ENCODE data around the gene ZDHHC19. TPM values are rescaled to one million over a fixed set of nuclear protein-coding genes. Genes with fewer than 3 reads are reported as not detected.
"Not testable (repeated sequence)": the region's sequence is repeated elsewhere in the genome, so short reads cannot be mapped to it uniquely, and the experiment has no call there.

The ZDHHC19 gene, protein sequence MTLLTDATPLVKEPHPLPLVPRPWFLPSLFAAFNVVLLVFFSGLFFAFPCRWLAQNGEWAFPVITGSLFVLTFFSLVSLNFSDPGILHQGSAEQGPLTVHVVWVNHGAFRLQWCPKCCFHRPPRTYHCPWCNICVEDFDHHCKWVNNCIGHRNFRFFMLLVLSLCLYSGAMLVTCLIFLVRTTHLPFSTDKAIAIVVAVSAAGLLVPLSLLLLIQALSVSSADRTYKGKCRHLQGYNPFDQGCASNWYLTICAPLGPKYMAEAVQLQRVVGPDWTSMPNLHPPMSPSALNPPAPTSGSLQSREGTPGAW
- polyA plus RNA-seq (ENCODE audit: insufficient read length in 4 of 4) = under 1 TPM in 3 of 4 donors, not detected in 1; 0.22 to 0.32 (median 0.29) TPM

DNA sequence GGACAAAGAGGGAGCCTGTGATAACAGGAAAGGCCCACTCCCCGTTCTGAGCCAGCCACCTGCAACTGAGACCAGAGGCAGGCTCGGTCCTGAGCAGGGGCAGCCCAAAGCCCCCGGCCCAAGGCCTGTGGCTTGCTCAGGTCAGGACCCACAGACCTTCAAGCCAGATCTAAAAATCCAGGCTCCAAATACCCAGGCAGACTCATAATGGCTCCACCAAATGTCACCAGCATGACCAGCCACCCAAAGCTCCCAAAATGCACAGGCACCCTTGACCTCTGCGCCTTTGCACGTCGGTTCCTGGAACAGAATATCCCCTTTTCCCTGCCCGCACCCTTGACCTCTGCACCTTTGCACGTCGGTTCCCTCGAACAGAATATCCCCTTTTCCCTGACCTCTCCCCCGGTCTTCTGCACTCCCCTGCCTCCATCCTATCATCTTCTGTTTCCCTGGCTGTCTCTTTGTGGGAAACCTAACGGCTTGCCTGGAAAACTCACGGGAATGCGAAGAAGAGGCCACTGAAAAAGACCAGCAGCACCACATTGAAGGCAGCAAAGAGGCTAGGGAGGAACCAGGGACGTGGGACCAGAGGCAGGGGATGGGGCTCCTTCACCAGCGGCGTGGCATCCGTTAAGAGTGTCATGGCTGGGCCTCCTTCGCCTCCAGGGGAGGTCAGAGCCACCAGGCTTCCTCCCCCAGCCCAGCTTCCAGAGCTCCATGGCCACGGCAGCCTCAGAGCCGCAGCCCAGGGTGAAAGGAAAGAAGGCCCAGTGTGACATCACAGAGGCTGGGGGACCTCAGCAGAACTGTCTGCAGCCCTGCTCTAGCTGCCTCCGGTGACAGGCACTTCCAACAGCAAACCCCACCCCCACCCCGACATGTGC lies at the start of gene ZDHHC19:
TSS of gene ZDHHC19 (minus strand) at position 728 of the 884 bp plus-strand sequence. CDS start at position 643, 85 bp downstream.
- DNase-seq (ENCODE audit: low read depth in 4 of 4, low spot score in 2 of 4) = no peak

DNA sequence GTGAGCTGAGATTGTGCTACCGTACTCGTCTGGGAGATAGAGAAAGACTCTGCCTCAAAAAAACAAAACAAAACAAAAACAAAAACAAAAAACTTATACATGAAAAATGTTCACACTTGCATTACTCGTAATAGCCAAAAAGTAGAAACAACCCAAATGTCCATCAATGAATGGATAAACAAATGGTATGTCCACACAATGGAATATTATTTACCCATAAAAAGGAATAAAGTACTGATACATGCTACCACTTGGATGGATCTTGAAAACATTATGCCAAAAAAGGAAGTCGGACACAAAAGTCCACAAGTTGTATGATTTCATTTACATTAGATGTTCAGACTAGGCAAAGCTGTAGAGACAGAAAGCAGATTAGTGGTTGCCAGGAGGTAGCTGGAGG lies 49.6 kb upstream of the ZDHHC19 start:
- no peak for DNase-seq (ENCODE audit: low read depth in 4 of 4, low spot score in 2 of 4)

DNA sequence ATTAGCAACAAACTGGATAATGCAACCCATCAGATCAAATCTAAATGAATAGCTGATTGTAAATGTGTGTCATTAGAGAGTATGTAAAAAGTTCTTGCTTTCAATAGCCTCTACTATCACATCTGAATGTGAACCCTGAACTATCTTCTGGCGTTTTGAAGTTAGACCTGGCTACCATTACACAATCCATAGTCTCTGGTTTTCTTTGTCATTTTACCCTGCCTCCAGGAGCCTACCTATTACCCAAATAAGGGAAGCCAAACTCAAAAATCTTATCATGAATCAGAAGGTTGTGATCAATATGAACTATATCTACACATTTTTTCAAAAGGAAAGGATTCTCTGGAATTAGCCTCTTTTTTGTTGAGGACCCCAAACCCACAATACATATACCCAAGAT lies 44.6 kb upstream of the ZDHHC19 start:
- DNase-seq (ENCODE audit: low read depth in 4 of 4, low spot score in 2 of 4) = no peak

DNA sequence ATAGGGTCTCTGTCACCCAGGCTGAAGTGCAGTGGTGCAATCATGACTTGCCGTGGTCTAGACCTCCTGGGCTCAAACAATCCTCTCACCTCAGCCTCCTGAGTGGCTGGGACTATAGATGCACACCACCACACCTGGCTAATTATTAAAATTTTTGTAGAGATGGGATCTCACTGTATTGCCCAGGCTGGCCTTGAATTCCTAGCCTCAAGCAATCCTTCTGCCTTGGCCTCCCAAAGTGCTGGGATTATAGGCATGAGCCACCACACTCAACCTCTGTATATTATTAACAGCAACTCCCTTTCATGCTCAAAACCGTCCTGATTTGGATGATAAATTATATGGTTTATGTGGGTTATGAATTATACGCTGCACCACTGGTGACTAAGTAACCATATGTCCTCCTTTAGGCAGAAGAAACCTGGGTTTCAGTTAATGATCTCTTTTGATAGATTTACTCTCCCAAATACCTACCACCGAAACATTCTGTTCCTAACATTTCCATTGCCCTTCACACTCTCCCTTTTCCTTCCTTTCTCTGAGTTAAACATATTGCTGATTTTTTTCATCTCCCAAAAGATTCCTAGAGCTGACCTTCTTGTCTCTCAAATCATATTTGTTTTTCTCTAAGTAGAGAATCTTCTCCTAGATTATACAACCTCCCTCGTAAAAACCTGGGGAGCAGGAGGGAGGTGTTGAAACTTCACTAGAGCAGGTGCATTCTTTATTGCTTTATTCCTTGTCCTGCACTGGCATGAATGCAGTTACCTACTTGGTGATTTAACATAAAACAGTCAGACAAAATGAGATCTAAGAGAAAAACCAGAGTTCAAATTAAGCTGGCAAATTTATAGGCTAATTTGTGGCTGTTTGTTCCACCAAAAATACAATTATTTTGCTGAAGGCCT lies 43.4 kb upstream of the ZDHHC19 start:
- no peak for DNase-seq (ENCODE audit: low read depth in 4 of 4, low spot score in 2 of 4)

DNA sequence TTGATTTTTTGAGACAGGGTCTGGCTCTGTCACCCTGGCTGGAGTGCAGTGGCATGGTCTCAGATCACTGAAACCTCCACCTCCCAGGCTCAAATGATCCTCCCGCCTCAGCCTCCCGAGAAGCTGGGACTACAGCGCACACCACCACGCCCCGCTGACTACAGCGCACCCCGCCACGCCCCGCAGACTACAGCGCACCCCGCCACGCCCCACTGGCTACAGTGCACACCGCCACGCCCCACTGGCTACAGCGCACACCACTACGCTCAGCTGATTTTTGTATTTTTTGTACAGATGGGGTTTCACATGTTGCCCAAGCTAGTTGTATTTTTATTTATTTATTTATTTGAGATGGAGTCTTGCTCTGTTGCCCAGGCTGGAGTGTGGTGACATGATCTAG lies 40.7 kb upstream of the ZDHHC19 start:
- DNase-seq (ENCODE audit: low read depth in 4 of 4, low spot score in 2 of 4) = no peak

DNA sequence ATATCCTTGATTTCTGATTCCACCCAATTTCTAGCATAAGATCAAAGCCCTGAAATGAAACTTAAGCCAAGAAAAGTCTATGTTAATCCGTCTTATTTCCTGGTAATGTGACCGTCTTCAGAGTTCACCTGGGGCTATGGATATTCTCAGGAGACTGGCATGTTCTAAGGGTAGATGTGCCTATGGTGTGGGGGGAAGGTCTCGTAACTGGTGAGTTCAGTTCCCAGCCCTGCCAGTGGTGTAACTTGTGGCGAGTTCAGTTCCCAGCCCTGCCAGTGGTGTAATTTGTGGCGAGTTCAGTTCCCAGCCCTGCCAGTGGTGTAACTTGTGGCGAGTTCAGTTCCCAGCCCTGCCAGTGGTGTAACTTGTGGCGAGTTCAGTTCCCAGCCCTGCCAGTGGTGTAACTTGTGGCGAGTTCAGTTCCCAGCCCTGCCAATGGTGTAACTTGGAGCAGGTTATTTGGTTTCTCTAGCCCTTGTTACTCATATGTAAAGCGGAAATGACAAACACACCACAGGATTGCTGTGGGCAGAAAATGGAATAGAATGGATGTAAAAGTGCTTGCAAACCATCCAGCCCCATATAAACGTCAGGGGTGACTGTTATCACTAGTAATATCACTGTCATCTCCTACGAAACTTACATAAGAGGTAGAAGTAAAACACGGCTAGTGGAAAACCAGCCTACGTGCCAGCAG lies 35.6 kb upstream of the ZDHHC19 start:
- DNase-seq (ENCODE audit: low read depth in 4 of 4, low spot score in 2 of 4) = no peak

DNA sequence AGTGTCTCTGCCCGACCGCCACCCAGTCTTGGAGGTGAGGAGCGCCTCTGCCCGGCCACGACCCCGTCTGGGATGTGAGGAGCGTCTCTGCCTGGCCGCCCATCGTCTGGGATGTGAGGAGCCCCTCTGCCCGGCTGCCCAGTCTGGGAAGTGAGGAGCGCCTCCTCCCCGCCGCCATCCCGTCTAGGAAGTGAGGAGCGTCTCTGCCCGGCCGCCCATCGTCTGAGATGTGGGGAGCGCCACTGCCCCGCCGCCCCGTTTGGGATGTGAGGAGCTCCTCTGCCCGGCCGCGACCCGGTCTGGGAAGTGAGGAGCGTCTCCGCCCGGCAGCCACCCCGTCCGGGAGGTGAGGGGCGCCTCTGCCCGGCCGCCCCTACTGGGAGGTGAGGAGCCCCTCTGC lies 33.0 kb upstream of the ZDHHC19 start:
- DNase-seq (ENCODE audit: low read depth in 4 of 4, low spot score in 2 of 4) = not testable (repeated sequence)

DNA sequence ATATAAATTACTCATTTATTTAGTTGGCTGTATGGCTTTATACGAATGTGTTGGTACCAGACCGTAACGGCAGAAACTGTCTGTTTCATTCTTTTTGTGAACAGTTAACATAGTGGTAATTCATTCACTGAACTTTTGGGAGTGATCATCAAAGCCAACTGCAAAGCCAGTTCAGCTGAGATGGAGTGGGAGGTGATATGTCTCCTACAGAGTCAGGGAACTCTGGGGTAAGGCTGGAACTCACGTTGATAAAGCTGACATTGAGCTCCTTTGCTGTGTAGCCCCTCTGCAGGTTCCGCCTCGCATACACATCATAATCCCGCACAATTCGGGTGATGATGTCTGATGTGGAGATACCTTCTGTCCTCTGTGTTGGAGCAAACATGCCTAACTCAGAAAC lies 30.5 kb upstream of the ZDHHC19 start:
- no peak for DNase-seq (ENCODE audit: low read depth in 4 of 4, low spot score in 2 of 4)

DNA sequence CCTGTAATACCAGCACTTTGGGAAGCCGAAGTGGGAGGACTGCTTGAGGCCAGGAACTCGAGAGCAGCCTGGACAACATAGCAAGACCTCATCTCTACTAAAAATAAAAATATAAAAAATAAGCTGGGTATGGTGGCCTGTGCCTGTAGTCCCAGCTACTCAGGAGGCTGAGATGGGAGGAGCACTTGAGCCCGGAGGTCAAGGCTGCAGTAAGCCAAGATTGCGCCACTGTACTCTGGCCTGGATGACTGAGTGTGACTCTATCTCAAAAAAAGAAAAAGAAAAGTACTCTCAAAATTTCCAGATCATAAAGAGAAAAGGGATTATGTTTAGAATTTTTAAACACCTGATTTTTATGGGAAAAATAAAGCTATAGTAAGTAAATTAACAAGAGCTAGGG lies 29.2 kb upstream of the ZDHHC19 start:
- DNase-seq (ENCODE audit: low read depth in 4 of 4, low spot score in 2 of 4) = no peak

DNA sequence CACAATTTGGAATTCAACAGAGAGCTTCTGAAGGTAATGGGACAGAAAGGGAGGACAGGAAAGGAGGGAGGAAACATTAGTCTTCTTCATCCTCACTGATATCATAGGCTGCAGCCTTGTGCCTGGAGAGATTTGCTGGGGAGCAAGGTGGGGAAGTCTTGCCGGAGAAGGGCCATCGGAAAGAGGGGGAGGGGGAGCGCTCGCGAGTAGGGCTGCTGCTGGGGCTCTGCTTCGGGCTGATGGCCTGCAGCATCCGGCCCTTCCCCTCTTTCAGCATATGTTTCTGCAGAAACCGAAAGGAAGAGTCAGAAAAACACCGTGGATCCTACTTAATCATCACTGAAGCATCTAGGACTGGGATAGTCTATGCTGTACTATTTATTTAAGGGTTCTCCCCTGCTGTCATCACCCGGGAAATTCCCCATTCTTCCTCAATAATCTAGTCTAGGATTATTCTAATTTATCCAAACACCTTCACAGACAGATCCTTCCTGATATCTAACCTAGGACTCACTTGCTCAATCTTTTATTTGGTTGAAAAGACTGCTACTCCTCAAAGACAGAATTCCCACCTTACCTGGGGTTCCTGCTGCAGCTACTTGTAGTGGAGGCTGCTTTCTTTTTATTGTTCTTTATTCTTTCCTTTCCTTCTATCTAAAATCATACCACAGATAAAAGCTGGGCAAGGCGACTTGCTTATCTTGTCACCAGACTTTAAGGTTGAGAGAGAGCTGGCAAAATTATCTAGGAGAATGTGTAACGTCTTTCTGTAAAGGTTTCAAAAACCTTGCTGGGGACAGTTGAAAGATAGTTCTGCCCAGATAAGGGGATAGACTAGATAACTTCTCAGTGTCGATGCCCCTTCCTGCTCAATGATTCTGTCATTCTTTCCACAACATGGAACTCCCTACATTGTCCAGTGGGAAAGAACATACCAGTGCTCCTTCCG lies 27.7 kb upstream of the ZDHHC19 start:
- no peak for DNase-seq (ENCODE audit: low read depth in 4 of 4, low spot score in 2 of 4)

DNA sequence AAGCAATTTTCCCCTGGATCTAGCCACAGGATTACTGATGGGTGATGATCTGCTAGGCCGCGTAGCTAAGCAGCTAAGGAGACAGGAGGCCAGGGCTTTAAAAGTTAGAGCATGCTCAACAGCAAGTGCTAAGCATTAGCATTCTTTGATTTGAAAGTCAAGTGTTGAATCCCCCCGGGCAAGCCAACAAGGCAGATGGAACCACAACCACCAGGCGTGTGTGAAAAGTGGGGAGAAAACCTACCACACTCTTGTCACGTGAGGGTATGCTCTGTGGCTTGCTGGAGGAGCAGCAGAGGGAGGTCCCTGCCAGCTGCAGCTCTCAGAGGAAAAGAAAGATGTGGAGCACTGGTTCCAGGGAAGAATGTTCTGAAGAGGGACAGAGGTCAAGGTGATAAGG lies 26.0 kb upstream of the ZDHHC19 start:
- no peak for DNase-seq (ENCODE audit: low read depth in 4 of 4, low spot score in 2 of 4)

DNA sequence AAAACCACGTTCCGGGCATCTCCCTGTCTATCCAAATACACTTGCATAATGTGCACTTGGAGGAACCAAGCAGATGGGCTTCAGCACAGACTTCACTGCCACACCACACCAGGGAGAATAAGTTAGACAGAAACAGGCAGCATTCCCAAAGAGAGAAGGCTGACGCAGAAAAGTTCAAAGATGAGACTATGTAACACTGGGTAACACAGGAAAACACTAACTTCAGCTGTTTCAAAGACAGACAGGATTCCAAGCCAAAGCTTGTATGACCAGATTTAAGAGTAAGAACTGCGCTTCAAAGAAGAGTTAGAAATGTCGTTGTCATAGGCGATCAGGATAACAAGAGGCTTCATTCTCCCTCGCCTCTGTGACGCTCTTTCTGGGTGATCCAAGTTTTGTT lies 25.0 kb upstream of the ZDHHC19 start:
- no peak for DNase-seq (ENCODE audit: low read depth in 4 of 4, low spot score in 2 of 4)

DNA sequence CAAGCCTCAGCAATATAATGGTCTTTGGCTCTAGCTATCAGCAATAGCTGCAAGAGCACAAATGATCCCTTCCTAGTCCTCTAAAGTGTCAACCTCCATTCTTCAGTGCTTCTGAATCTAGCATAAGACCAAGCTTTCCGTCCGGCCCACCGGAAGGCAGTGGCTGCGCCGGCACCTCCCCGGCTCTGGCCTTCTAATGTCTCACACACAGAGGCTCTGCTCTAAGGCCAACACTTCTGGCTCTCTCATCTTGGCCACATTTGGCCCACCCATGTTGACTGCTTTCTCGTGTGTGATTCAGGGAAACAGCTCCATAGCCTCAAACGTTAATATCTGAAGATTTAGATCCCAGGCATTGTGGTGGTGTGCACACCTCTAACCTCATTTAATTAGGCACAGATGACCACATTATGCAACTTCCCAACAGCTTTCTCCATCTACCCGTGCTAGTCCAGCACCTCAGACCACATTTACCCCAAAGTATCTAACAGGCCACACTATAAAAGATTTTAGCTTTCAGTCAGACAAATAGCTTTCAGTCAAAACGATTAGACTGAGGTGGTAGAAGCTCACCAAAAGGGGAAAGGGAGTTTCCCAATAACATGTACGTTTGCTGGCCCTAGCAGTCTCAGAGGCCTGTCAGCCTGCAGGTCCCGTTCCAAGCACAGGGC lies 24.4 kb upstream of the ZDHHC19 start:
- DNase-seq (ENCODE audit: low read depth in 4 of 4, low spot score in 2 of 4) = no peak

DNA sequence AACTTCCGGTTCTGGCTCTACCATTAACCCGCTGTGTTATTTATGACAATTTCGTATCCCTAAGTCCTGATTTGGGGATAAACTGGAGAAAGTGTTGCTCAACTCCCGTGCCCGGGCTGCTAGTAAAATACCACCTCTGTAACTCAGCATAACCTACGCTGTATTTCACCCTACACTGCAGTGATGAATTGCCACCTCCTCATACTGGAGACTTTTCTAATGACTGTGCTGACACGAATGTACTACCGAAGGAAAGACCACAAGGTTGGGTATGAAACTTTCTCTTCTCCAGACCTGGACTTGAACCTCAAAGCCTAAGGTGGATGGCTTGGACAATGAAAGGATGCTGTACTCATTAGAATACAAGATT lies 21.7 kb upstream of the ZDHHC19 start:
- DNase-seq (ENCODE audit: low read depth in 4 of 4, low spot score in 2 of 4) = no peak

DNA sequence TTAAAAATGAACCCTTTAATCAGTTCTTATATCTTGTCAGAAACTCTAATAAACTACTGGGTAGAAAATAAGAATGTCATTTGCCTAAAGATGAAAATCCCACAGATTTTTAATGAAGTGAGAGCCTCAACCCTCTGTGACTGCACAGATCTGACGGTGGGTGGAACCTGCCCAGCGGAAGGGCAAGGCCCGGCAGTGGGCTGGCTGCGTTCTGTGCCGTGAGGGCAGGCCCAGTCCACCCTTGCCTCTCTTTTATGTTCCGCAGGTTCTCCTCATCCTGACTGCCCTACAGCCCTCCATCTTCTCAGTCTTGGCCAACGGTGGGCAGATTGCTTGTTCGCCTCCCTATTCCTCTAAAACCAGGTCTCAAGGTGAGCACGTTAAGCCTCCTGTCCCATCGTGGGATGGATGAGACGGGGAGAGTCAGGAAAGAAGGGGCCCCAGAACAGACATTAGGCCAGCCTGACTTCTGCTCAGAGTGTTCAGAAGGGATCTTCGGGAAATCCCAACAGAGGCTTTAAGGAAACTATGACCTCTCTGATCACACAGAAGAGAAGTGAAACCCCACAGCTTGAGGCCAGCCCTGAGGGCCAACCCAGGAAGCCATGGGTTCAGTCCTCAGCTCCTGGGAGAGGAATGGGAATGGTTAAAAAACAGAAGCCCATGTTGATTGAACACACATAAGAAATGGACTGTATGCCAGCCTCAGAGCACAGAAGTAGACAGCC lies 21.1 kb upstream of the ZDHHC19 start:
- DNase-seq (ENCODE audit: low read depth in 4 of 4, low spot score in 2 of 4) = no peak

DNA sequence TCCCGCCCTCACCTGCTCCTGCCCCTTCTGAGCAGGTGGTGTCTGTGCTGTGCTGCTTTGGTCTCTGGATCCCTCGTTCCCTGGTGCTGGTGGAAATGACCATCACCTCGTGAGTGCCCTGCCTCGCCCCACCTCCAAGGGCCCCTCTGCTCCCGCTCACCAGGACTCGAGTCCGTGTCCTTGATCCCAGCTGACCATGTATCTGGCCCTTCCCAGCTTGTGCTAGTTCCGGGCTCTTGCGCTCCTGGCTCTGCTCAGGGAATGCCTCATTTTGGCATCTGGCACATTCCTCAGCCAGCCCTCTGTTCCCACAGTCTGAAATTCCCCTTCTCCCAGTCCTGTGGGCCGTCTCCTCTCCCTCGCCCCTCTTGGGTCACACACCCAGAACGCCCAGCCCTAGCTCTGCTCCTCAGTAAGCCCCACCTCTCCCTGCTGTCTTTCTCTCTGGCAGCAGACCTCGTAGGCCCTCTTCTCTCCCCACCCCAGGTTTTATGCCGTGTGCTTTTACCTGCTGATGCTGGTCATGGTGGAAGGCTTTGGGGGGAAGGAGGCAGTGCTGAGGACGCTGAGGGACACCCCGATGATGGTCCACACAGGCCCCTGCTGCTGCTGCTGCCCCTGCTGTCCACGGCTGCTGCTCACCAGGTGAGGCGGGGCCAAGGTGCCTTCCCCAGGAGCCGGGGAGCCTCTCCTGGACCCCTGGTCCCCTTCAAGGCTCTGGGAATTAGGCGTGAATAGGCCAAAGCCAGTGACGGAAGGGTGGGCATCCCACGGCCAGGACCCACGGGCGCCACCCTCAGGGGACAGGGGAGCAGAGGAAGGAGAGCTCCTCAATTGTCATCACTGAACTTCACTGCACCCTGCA lies 16.7 kb upstream of the ZDHHC19 start:
- DNase-seq (ENCODE audit: low read depth in 4 of 4, low spot score in 2 of 4) = no peak

DNA sequence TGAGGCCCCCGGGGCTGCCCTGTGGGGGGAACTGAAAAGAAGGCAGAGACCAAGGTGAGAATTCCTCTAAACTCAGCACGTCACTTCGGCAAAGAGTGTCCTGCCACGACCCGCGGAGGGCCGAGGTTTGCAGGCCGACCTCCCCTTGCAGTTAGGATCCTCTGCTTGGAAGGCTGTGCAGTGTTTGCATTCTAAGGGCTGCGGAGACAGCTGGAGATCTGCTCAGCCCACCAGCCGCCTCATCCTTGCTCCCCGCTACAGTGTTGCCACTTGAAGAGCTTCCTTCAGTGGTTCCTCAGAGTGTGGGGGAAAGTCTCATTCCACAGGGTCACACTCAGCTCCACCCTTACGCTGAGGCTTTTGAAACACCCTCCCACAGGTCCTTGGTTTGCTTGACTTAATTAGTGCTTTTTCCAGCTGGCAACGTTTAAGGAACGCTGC lies 15.9 kb upstream of the ZDHHC19 start:
- DNase-seq (ENCODE audit: low read depth in 4 of 4, low spot score in 2 of 4) = no peak
